ACC112 (cell line): ENCODE results near the gene NIFK.
"Not testable (repeated sequence)": the region's sequence is repeated elsewhere in the genome, so short reads cannot be mapped to it uniquely, and the experiment has no call there.

ENCODE experiments used
- H2AFZ ChIP-seq: fragments of 200-600 bp; sonication (generic); one replicate; pipeline ENCODE4 v1.6.0; 2017; ENCODE audit warnings: antibody characterized with exemption, low read length; ENCODE audit not compliant: unreplicated experiment
- H3K27ac ChIP-seq: fragments of 200-600 bp; sonication (generic); 2 replicates; pipeline ENCODE4 v1.5.1; 2014; ENCODE audit warnings: low read depth, mild to moderate bottlenecking, antibody characterized with exemption, low read length, moderate library complexity
- H3K27me3 ChIP-seq: fragments of 200-600 bp; sonication (generic); 2 replicates; pipeline ENCODE4 v1.6.1; 2014; ENCODE audit warnings: mild to moderate bottlenecking, antibody characterized with exemption, low read length, moderate library complexity, mixed read lengths; ENCODE audit not compliant: insufficient read depth
- H3K36me3 ChIP-seq: fragments of 200-600 bp; sonication (generic); 2 replicates; pipeline ENCODE4 v1.6.1; 2016; ENCODE audit warnings: mild to moderate bottlenecking, antibody characterized with exemption, low read length, moderate library complexity, mixed read lengths; ENCODE audit not compliant: insufficient read depth
- H3K4me1 ChIP-seq: fragments of 200-600 bp; sonication (generic); one replicate; pipeline ENCODE4 v1.6.1; 2016; ENCODE audit warnings: low read length, mixed read lengths; ENCODE audit not compliant: insufficient read depth, unreplicated experiment, control insufficient read depth
- H3K4me3 ChIP-seq: fragments of 200-600 bp; sonication (generic); 2 replicates; pipeline ENCODE4 v1.5.1; 2014; ENCODE audit warnings: mild to moderate bottlenecking, low read depth, low read length
- H3K79me2 ChIP-seq: fragments of 200-600 bp; sonication (generic); one replicate; pipeline ENCODE4 v1.6.0; 2016; ENCODE audit warnings: low read length; ENCODE audit not compliant: control insufficient read depth, unreplicated experiment, insufficient read depth

The NIFK gene

DNA sequence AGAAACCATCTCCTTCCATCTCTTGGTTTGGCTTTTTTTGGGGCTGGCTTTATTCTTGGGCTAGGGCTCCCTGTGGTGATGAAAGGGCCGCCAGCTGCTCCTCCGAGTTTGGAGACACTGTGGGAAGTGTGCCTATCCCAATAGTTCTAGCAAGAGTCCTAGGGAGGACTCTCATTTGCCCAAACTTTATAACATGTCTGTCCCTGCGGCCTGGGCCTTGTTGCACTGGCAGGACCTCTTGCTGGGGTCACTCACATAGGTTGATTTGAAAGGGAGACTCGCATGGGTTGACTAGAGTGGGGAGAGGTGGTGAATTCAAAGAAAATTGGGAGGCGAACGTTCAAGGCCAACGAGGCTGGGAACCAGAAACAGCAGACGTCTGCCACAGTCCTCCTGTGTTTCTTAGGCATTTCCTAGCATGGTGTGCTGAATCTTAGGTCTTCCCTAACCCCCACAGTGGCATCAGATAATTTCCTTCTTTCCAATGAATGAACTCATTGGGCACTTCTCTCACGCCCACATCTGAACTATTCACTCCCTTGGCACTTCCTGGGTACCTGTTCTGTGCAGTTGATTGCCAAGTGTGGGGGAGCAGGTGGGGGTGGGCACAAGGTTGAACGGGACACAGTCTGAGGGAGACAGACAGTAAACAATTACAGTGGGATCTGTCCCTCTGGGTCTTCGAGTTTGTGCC lies 26.8 kb downstream of the NIFK start:
- Histone ChIP-seq H2AFZ (no peak overlapping the region), H3K4me3 (no peak overlapping the region), H3K36me3 (no peaks in the 10 kb centered on the region), H3K27me3 (no peaks in the 10 kb centered on the region), H3K4me1 (no peaks in the 10 kb centered on the region), H3K79me2 (no peaks in the 10 kb centered on the region), H3K27ac (no peak overlapping the region)

DNA sequence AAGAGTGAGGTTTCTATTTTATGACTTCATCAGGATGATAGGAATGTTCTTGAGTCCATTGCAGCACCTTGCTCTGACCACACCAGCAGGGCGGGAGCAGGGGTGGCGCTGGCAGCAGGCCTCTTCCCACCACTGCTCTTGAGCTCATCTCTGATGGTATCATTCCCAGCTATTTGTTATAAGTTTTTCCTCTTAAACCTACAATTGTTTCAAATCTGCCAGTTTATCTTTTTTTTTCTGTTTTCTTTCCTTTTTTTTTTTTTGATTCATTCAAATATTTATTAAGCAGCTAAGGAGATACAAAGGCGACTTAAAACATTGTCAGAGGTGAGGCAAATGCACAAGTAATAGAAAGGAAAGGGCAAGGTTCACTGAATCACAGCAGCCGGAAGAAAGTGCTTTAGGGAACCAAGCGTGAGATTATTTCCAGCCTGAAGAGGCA lies 28.7 kb downstream of the NIFK start:
- no peak overlapping the region for H2AFZ ChIP-seq
- H3K4me3 ChIP-seq, result no peak overlapping the region
- no peak overlapping the region for H3K27ac ChIP-seq
- H3K4me1 ChIP-seq, result no peaks in the 10 kb centered on the region
- H3K36me3 ChIP-seq, result no peaks in the 10 kb centered on the region
- H3K27me3 ChIP-seq, result no peaks in the 10 kb centered on the region
- H3K79me2 ChIP-seq, result no peaks in the 10 kb centered on the region

GRCh38 chr2:121707344-121707919 lies 29.2 kb downstream of the NIFK start:
- Histone ChIP-seq H3K4me1 (no peaks in the 10 kb centered on the region), H2AFZ (no peak overlapping the region), H3K4me3 (no peak overlapping the region), H3K27me3 (no peaks in the 10 kb centered on the region), H3K36me3 (no peaks in the 10 kb centered on the region), H3K27ac (no peak overlapping the region), H3K79me2 (no peaks in the 10 kb centered on the region)

GRCh38 chr2:121705958-121706357 lies 30.7 kb downstream of the NIFK start:
- no peaks in the 10 kb centered on the region for H3K36me3 ChIP-seq
- no peaks in the 10 kb centered on the region for H3K4me1 ChIP-seq
- no peak overlapping the region for H3K27ac ChIP-seq
- H3K79me2 ChIP-seq, result no peaks in the 10 kb centered on the region
- H3K4me3 ChIP-seq, result no peak overlapping the region
- H2AFZ ChIP-seq, result no peak overlapping the region
- H3K27me3 ChIP-seq, result no peaks in the 10 kb centered on the region

DNA sequence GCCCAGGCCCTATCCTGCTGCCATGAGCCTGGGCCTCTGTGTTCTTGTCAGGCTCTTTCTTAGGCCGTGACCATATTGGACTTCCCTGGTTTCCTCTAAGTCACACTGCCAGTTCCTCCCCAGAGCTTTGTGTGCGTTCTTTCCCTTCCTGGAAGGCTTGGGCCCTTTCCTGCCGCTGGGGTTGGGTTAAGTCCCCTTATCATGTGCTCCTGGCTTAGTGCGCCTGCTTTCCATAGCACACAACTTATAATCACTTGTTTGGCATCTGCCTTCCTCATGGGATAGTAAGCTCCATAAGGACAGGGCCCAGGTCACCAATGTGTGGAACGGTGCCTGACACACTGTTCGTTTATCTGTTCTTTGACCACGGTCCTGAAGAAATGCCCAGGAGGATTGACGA lies 31.3 kb downstream of the NIFK start:
- no peak overlapping the region for H3K27ac ChIP-seq

DNA sequence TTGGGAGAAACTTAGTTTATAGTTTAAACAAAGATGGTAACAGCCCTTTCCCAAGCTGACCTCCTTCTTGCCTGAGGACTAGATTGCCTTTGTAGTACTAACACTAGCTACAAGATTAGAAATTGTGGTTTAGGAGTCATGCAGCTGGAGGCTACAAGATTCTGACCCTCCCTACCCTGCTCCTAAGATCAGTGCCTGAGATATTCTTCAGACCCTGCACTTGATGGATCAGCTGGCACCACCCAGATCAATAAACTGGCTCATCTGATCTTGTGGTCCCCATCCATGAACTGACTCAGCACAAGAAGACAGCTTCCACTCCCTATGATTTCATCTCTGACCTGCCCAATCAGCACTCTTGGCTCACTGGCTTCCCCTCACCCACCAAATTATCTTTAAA lies 34.9 kb downstream of the NIFK start:
- H3K27ac ChIP-seq, result not testable (repeated sequence)

More for the DNA sequence above, 31.3 kb downstream of the NIFK start:
- no peaks in the 10 kb centered on the region for H3K79me2 ChIP-seq
- no peak overlapping the region for H3K4me3 ChIP-seq
- H2AFZ ChIP-seq, result no peak overlapping the region
- H3K27me3 ChIP-seq, result no peaks in the 10 kb centered on the region
- H3K4me1 ChIP-seq, result no peaks in the 10 kb centered on the region
- H3K36me3 ChIP-seq, result no peaks in the 10 kb centered on the region

DNA sequence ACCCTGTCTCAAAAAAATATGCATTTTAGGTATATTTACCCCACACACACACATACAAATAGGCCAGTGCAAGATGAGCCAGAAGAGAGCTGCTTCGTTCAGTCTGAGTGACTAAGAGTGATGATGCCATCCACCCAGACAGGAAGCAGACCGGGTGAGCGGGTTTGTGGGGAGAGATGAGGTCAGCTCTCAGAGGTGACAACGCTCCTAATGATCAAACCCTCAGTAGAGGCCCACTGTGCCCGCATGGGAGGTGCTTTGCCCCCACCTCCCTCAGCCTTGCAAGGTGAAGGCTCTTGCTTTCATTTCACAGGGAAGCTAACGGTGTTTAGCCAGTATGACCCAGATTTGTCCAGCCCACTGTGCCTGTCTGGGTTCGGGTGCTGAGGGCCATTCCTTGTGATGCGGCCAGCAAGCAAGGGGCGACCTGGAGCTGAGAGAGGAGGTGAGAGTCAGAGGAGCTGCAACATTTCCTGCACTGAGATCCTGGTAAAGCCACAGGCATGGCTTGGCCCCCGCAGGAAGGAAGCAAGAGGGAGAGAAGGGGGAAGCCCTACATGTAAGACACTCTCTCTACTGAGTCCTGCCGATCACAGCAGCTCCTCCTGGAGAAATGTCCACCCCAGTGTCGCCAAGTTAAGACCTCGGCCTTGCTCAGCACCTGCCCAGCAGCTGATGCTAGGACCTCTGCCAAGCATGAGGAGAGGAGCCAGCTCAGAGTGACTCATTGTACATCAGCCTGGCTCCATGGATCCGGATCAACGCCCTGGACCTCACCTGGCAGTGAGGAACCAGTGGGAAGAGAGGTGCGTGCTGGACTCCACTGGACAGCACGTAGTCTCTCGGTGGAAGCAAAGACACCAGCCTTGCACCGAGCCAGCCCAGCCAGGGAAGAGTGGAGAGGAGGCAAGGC lies 37.0 kb downstream of the NIFK start:
- H3K79me2 ChIP-seq, result no peaks in the 10 kb centered on the region
- peak overlapping the region; percentile 21; the same call in 1 of the 2 replicates for H3K4me3 ChIP-seq
- H3K4me1 ChIP-seq, result peaks cover 21% of the 10 kb centered on the region
- no peak overlapping the region for H3K27ac ChIP-seq
- no peaks in the 10 kb centered on the region for H3K36me3 ChIP-seq
- no peaks in the 10 kb centered on the region for H3K27me3 ChIP-seq
- no peak overlapping the region for H2AFZ ChIP-seq

More for the DNA sequence above, 34.9 kb downstream of the NIFK start:
- not testable (repeated sequence) for H2AFZ ChIP-seq, H3K36me3 ChIP-seq, H3K79me2 ChIP-seq, H3K4me3 ChIP-seq, H3K27me3 ChIP-seq
- peaks cover 16% of the 10 kb centered on the region for H3K4me1 ChIP-seq

GRCh38 chr2:121698318-121698930 lies 38.3 kb downstream of the NIFK start:
- peaks cover 23% of the 10 kb centered on the region for H3K4me1 ChIP-seq
- H3K27ac ChIP-seq, result no peak overlapping the region
- H3K36me3 ChIP-seq, result no peaks in the 10 kb centered on the region
- H3K79me2 ChIP-seq, result no peaks in the 10 kb centered on the region
- no peaks in the 10 kb centered on the region for H3K27me3 ChIP-seq
- H3K4me3 ChIP-seq, result no peak overlapping the region
- no peak overlapping the region for H2AFZ ChIP-seq

GRCh38 chr2:121697108-121697631 lies 39.5 kb downstream of the NIFK start:
- Histone ChIP-seq H3K27ac (no peak overlapping the region), H3K4me1 (peaks cover 23% of the 10 kb centered on the region), H2AFZ (no peak overlapping the region), H3K4me3 (no peak overlapping the region), H3K36me3 (no peaks in the 10 kb centered on the region), H3K27me3 (no peaks in the 10 kb centered on the region), H3K79me2 (no peaks in the 10 kb centered on the region)

DNA sequence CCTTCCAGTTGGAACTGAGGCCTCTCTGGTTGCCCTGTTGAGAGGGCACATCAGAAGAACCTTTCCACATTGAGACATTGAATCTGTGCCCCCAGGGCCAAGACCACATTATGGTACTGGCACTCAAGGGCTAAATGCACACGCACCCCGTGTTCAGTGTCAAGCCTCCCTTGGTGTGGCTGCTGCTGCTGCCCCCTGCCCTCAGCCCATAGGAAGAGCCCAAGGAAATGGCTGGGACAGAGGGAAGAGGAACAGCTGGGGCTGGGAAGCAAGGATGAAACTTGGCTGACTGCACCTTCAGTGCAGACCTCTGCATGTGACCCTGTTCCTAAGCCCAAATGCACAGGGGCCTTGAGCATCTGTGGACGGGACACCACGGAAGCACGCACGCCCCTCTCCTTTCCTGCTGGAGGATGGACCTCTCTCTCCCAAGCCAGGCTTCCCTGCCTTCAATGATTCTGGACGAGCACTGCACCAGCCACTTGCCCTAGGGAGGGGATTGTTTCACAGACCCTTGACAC lies 40.2 kb downstream of the NIFK start:
- H3K79me2 ChIP-seq, result no peaks in the 10 kb centered on the region
- no peaks in the 10 kb centered on the region for H3K27me3 ChIP-seq
- no peaks in the 10 kb centered on the region for H3K36me3 ChIP-seq
- no peak overlapping the region for H3K27ac ChIP-seq
- no peak overlapping the region for H2AFZ ChIP-seq
- no peak overlapping the region for H3K4me3 ChIP-seq
- H3K4me1 ChIP-seq, result peaks cover 23% of the 10 kb centered on the region
